Sigmoid colon (tissue), 7 donors: Measurements from ENCODE around the gene PLEKHA6. TPM values are rescaled to one million over a fixed set of nuclear protein-coding genes. Genes with fewer than 3 reads are reported as not detected.

ENCODE experiments used
- DNase-seq: peaks from one replicate; pipeline ENCODE4 v3.0.0-alpha.2; 2019
- H3K27ac ChIP-seq, 4 donors: fragments of 200-600 bp; sonication (generic); one replicate each; pipeline ENCODE4 v1.5.1; 2016 to 2019; ENCODE audit warnings: mild to moderate bottlenecking in 1 of 4
- H3K27me3 ChIP-seq, 3 donors: fragments of 200-600 bp; sonication (generic); one replicate each; pipeline ENCODE4 v1.5.1; 2019; ENCODE audit warnings: mild to moderate bottlenecking in 1 of 3
- H3K36me3 ChIP-seq, 4 donors: fragments of 200-600 bp; sonication (generic); one replicate each; pipeline ENCODE4 v1.5.1; 2016 to 2019
- H3K4me1 ChIP-seq, 4 donors: fragments of 200-600 bp; sonication (generic); one replicate each; pipeline ENCODE4 v1.5.1; 2017 to 2019
- H3K4me3 ChIP-seq, 4 donors: fragments of 200-600 bp; sonication (generic); one replicate each; pipeline ENCODE4 v1.5.1; 2017 to 2019; ENCODE audit warnings: mild to moderate bottlenecking in 2 of 4, moderate library complexity in 1 of 4
- H3K9me3 ChIP-seq, 4 donors: fragments of 200-600 bp in 3 of 4; sonication (generic) in 3 of 4; one replicate each; pipeline versions ENCODE4 v1.5.1 to v1.6.1; 2013 to 2019
- CTCF ChIP-seq, 4 experiments: fragments of 450-650 bp in 3 of 4; fragments of 200-600 bp in 1 of 4; IDR thresholded peaks; one replicate each; pipeline ENCODE4 v1.5.1; 2016 to 2019; ENCODE audit warnings: antibody characterized with exemption in 4 of 4, mild to moderate bottlenecking in 3 of 4, moderate library complexity in 2 of 4
- EP300 ChIP-seq, 4 donors: sonication (generic); formaldehyde crosslinking; IDR thresholded peaks; one replicate each; pipeline ENCODE4 v1.6.1; 2017; ENCODE audit warnings: antibody characterized with exemption in 4 of 4
- POLR2A ChIP-seq, 2 donors: fragments of 450-650 bp; IDR thresholded peaks; one replicate each; pipeline ENCODE4 v1.6.1; 2016; ENCODE audit warnings: antibody characterized with exemption in 2 of 2, mild to moderate bottlenecking in 2 of 2, moderate library complexity in 2 of 2
- POLR2AphosphoS5 ChIP-seq, 4 donors: sonication (generic); formaldehyde crosslinking; IDR thresholded peaks; one replicate each; pipeline ENCODE4 v1.6.1; 2017; ENCODE audit warnings: antibody characterized with exemption in 4 of 4
- WGBS, 2 donors: extraction: QIAGEN DNeasy Blood & Tissue Kit; methylation state at CpG; one replicate each; pipeline ENCODE4 v1.1.7; 2013; 5-methylcytosine and 5-hydroxymethylcytosine counted together
- intact Hi-C: fragments of 100-400 bp; cut with DNase I; formaldehyde crosslinking; loops from one replicate; pipeline ENCODE4 v1.15.1; 2023
- polyA plus RNA-seq, 3 donors: library from polyadenylated mRNA; stranded (reverse); fragments of 200-250 nt; gene quantifications; one replicate each; pipeline ENCODE4 v1.2.3, GENCODE V29; 2013
- total RNA-seq, 4 donors: library from RNA; depleted of rRNA; stranded (reverse); fragments of >200 nt; gene quantifications; one replicate each; pipeline ENCODE4 v1.1.0, GENCODE V29; 2016
- donor health status: healthy with polysubstance abuse.
- donor health status: Bipolar disorder and iron deficiency.
- donor health status: healthy.

Gene PLEKHA6
- total and polyA plus RNA-seq, 7 donors: 5.6 to 58.7 (median 15.0) TPM

GRCh38 chr1:204349602-204350001, 10.1 kb downstream of the PLEKHA6 start:
- Histone ChIP-seq H3K27ac (peak overlapping the region in 1 of 4 donors; percentile 49), H3K36me3 (no peaks in the 10 kb centered on the region), H3K27me3 (peaks cover 0 to 10% (median 0%) of the 10 kb centered on the region in 3 donors), H3K4me1 (peaks cover 0 to 19% (median 10%) of the 10 kb centered on the region in 4 donors), H3K9me3 (no peaks in the 10 kb centered on the region), H3K4me3 (no peak overlapping the region)
- TF ChIP-seq POLR2A (IDR thresholded peaks at IDR 0.05): no peak
- TF ChIP-seq POLR2AphosphoS5 (IDR thresholded peaks at IDR 0.05): no peak
- no peak for TF ChIP-seq EP300 (IDR thresholded peaks at IDR 0.05)
- no peak for TF ChIP-seq CTCF (IDR thresholded peaks at IDR 0.05)
- 74 to 82% methylated on average over 7 of the region's 7 CpGs for WGBS, 2 donors
- DNase-seq: no peak
- intact Hi-C loops: loop anchor here (10.0 kb wide), 1 partner anchor 55 kb away; no protein-coding TSS in a partner anchor

DNA sequence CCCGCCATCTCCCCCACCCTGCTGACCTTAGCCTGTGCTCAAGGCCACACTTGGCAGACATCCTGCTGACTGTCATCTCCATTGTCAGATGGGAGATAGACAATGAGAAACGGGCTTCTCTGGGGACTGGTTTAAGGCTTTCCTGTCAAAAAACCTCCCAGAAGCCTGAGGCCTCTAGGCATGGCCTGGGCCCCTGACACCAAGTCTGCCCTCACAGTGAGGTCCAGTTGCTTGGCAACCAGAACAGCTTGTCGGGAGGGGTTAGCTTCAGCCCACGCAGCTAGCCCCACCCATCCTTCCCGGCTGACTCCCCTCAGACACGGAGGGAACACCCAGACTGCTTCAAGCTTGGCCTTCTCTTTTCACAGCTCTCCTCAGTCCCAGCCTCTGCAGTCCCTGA, 11.0 kb downstream of the PLEKHA6 start:
- peak; percentile 84 for DNase-seq
- peaks cover 0 to 19% (median 10%) of the 10 kb centered on the region in 4 donors for H3K4me1 ChIP-seq
- H3K4me3 ChIP-seq: no peak overlapping the region
- peak overlapping the region; percentile 43 to 57 (median 51) for H3K27ac ChIP-seq
- intact Hi-C loops: loop anchor here (10.0 kb wide), 1 partner anchor 54 kb away; no protein-coding TSS in a partner anchor
- 4 to 32% methylated on average over 6 of the region's 6 CpGs for WGBS, 2 donors
- peaks cover 0 to 13% (median 0%) of the 10 kb centered on the region in 3 donors for H3K27me3 ChIP-seq
- no peaks in the 10 kb centered on the region for H3K9me3 ChIP-seq
- H3K36me3 ChIP-seq: no peaks in the 10 kb centered on the region
- TF ChIP-seq POLR2AphosphoS5 (IDR thresholded peaks at IDR 0.05) (peak in 1 of 4 donors; percentile 32), EP300 (IDR thresholded peaks at IDR 0.05) (no peak), POLR2A (IDR thresholded peaks at IDR 0.05) (no peak), CTCF (IDR thresholded peaks at IDR 0.05) (no peak)

DNA sequence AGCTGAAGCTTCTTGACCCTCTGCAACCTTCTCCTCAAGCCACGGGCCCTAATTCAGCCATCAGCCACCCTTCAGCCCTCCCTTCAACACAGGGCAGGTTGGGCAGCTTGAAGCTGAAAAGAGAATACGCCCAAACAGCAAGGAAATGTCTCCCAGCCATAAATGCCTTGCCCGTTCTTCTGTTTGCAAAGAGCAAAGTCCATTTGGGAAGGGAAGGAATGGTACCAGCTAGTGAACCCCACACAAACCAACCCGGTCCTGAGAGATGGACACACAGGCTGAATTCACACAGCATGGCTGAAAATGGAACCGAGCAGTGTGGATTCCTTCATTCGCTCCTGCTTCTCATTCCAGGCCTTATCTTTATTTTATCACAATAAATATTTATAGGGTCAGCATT, 11.5 kb downstream of the PLEKHA6 start:
- peaks cover 0 to 15% (median 0%) of the 10 kb centered on the region in 3 donors for H3K27me3 ChIP-seq
- peak overlapping the region; percentile 43 to 57 (median 51) for H3K27ac ChIP-seq
- no peak for DNase-seq
- 10 to 57% methylated on average over 6 of the region's 6 CpGs for WGBS, 2 donors
- TF ChIP-seq EP300 (IDR thresholded peaks at IDR 0.05): no peak
- TF ChIP-seq CTCF (IDR thresholded peaks at IDR 0.05): no peak
- TF ChIP-seq POLR2A (IDR thresholded peaks at IDR 0.05): no peak
- no peak for TF ChIP-seq POLR2AphosphoS5 (IDR thresholded peaks at IDR 0.05)
- H3K9me3 ChIP-seq: no peaks in the 10 kb centered on the region
- peaks cover 0 to 19% (median 10%) of the 10 kb centered on the region in 4 donors for H3K4me1 ChIP-seq
- intact Hi-C loops: loop anchor here (10.0 kb wide), 1 partner anchor 53 kb away; no protein-coding TSS in a partner anchor
- no peaks in the 10 kb centered on the region for H3K36me3 ChIP-seq
- H3K4me3 ChIP-seq: no peak overlapping the region

- Histone ChIP-seq H3K4me1 (peaks cover 0 to 18% (median 8%) of the 10 kb centered on the region in 4 donors), H3K27ac (no peak overlapping the region), H3K36me3 (no peaks in the 10 kb centered on the region), H3K9me3 (no peaks in the 10 kb centered on the region), H3K27me3 (peaks cover 0 to 15% (median 0%) of the 10 kb centered on the region in 3 donors), H3K4me3 (no peak overlapping the region)
- TF ChIP-seq POLR2AphosphoS5 (IDR thresholded peaks at IDR 0.05) (no peak), EP300 (IDR thresholded peaks at IDR 0.05) (no peak), POLR2A (IDR thresholded peaks at IDR 0.05) (no peak), CTCF (IDR thresholded peaks at IDR 0.05) (no peak)
- intact Hi-C loops: loop anchor here (10.0 kb wide), 1 partner anchor 51 kb away; no protein-coding TSS in a partner anchor
- no peak for DNase-seq
- 77 to 84% methylated on average over 6 of the region's 6 CpGs for WGBS, 2 donors
These were observed 13.6 kb downstream of the PLEKHA6 start for GRCh38 chr1:204345941-204346645.
